Measurements from ENCODE around the gene FBN1.

FBN1 gene

GRCh38 chr15:48374472-48374871 is 271.0 kb downstream of the FBN1 start:
- DNase-seq (ENCODE audit: low read depth in 3 of 3, low spot score in 1 of 3) = no peak

GRCh38 chr15:48373821-48374451 is 271.6 kb downstream of the FBN1 start:
- DNase-seq (ENCODE audit: low read depth in 3 of 3, low spot score in 1 of 3) = no peak

- no peak for DNase-seq (ENCODE audit: low read depth in 3 of 3, low spot score in 1 of 3)
Measured at GRCh38 chr15:48371961-48372360, 273.5 kb downstream of the FBN1 start.

- DNase-seq (ENCODE audit: low read depth in 3 of 3, low spot score in 1 of 3) = no peak
Measured at GRCh38 chr15:48371550-48371949, 274.0 kb downstream of the FBN1 start.

GRCh38 chr15:48370460-48370859 is 275.0 kb downstream of the FBN1 start:
- DNase-seq (ENCODE audit: low read depth in 3 of 3, low spot score in 1 of 3) = no peak

GRCh38 chr15:48367483-48367882 is 278.0 kb downstream of the FBN1 start:
- DNase-seq (ENCODE audit: low read depth in 3 of 3, low spot score in 1 of 3) = no peak

- DNase-seq (ENCODE audit: low read depth in 3 of 3, low spot score in 1 of 3) = no peak
Measured at GRCh38 chr15:48366584-48367312, 278.8 kb downstream of the FBN1 start.

GRCh38 chr15:48365575-48365974 is 279.9 kb downstream of the FBN1 start:
- no peak for DNase-seq (ENCODE audit: low read depth in 3 of 3, low spot score in 1 of 3)

GRCh38 chr15:48363474-48363873 is 282.0 kb downstream of the FBN1 start:
- DNase-seq (ENCODE audit: low read depth in 3 of 3, low spot score in 1 of 3) = no peak

- DNase-seq (ENCODE audit: low read depth in 3 of 3, low spot score in 1 of 3) = no peak
Measured at GRCh38 chr15:48361685-48362084, 283.8 kb downstream of the FBN1 start.

GRCh38 chr15:48360841-48361240 is 284.7 kb downstream of the FBN1 start:
- DNase-seq (ENCODE audit: low read depth in 3 of 3, low spot score in 1 of 3) = no peak
